ENCODE measurements around the gene ASB8. TPM values are rescaled to one million over a fixed set of nuclear protein-coding genes. Genes with fewer than 3 reads are reported as not detected.
A peak's percentile ranks its signal among the peaks of the same experiment; 100 is the strongest.
"Not testable (repeated sequence)": the region's sequence is repeated elsewhere in the genome, so short reads cannot be mapped to it uniquely, and the experiment has no call there.

The ASB8 gene
- total RNA-seq, 1 donor from 2014 or later: 21.7 TPM

DNA sequence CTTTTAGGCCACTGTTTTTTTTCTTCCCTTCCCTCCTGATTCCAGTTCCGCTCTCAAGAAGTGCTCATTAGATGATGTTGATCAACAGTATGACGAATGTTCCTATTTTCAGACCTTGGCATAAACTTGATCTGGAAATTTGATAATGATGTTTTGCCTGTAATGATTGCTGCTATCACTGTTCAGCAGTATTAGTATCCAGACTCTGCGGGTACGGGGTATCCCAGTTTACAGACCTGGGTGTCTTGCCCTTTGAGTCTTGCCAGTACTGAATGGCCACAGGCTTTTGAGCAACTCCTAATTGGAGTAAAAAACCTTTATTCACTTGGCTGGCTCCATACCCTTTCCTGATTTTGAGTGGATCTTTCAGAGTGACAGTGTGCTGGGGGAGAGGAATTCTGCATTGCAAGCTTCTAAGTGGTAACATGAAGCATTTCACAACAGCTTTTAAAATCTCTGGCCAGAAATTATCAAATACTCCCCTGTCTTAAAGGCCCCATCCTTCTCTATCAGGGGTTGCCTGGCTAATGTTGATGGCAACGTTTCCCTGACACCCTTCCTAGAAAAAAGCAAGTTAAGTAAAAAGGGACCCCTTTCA is 5.9 kb upstream of the ASB8 start:
- DNase-seq (ENCODE audit: low read depth, low spot score): no peak
- H3K36me3 Mint-ChIP-seq (ENCODE audit: low read depth): no peaks in the 10 kb centered on the region

DNA sequence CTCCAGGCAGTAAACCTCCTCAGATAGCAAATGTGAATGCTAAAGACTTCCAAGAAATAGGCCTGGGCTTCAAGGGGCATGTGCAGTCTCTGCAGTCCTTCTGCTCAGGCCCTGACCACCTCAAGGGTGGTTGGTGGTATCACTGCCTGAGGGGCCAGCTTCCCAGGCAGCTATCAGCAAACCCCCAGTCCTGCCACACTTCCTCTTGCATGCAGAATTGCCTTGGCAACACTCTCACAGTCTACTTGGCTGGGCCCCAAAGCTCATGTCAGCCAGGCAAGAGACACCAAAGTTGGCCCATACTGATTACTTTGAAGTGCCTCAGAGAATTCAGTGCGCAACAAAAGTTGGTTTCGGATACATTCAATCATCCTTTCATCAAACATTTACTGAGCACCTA is 3.5 kb upstream of the ASB8 start:
- Mint-ChIP-seq H3K4me3 (no peak overlapping the region), H3K27me3 (ENCODE audit: low read depth) (no peaks in the 10 kb centered on the region), H3K36me3 (ENCODE audit: low read depth) (no peaks in the 10 kb centered on the region), H3K9me3 (no peaks in the 10 kb centered on the region), H3K4me1 (peaks cover 30% of the 10 kb centered on the region), H3K27ac (ENCODE audit: unreplicated experiment) (no peak overlapping the region)
- TF ChIP-seq, protein P1, sequence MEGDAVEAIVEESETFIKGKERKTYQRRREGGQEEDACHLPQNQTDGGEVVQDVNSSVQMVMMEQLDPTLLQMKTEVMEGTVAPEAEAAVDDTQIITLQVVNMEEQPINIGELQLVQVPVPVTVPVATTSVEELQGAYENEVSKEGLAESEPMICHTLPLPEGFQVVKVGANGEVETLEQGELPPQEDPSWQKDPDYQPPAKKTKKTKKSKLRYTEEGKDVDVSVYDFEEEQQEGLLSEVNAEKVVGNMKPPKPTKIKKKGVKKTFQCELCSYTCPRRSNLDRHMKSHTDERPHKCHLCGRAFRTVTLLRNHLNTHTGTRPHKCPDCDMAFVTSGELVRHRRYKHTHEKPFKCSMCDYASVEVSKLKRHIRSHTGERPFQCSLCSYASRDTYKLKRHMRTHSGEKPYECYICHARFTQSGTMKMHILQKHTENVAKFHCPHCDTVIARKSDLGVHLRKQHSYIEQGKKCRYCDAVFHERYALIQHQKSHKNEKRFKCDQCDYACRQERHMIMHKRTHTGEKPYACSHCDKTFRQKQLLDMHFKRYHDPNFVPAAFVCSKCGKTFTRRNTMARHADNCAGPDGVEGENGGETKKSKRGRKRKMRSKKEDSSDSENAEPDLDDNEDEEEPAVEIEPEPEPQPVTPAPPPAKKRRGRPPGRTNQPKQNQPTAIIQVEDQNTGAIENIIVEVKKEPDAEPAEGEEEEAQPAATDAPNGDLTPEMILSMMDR (conservative IDR thresholded peaks at IDR 0.05): no peak
- no peak for DNase-seq (ENCODE audit: low read depth, low spot score)

More for the DNA sequence above, 5.9 kb upstream of the ASB8 start:
- Mint-ChIP-seq H3K27ac (ENCODE audit: unreplicated experiment) (no peak overlapping the region), H3K27me3 (ENCODE audit: low read depth) (no peaks in the 10 kb centered on the region), H3K4me1 (peaks cover 12% of the 10 kb centered on the region), H3K4me3 (no peak overlapping the region), H3K9me3 (no peaks in the 10 kb centered on the region)
- TF ChIP-seq, protein P1 (conservative IDR thresholded peaks at IDR 0.05): no peak

DNA sequence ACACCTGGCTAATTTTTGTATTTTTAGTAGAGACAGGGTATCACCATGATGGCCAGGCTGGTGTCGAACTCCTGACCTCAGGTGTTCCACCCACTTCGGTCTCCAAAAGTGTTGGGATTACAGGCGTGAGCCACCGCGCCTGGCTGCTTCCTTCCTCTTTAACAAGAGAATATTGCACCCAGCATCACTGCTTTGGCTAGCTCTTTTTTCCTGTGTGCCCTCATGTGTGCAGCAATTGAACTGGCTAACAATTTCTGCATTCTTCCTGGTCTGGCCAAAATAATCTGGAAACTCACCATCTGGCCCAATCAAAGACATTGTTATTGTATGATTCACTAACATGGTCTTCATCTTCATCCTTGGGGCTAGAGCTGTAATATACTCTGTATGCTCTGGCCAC is 2.7 kb upstream of the ASB8 start:
- no peak overlapping the region for H3K27ac Mint-ChIP-seq (ENCODE audit: unreplicated experiment)
- no peaks in the 10 kb centered on the region for H3K27me3 Mint-ChIP-seq (ENCODE audit: low read depth)
- DNase-seq (ENCODE audit: low read depth, low spot score): no peak
- TF ChIP-seq, protein P1 (conservative IDR thresholded peaks at IDR 0.05): no peak
- H3K9me3 Mint-ChIP-seq: no peaks in the 10 kb centered on the region
- no peak overlapping the region for H3K4me3 Mint-ChIP-seq
- H3K36me3 Mint-ChIP-seq (ENCODE audit: low read depth): no peaks in the 10 kb centered on the region
- peaks cover 29% of the 10 kb centered on the region for H3K4me1 Mint-ChIP-seq

DNA sequence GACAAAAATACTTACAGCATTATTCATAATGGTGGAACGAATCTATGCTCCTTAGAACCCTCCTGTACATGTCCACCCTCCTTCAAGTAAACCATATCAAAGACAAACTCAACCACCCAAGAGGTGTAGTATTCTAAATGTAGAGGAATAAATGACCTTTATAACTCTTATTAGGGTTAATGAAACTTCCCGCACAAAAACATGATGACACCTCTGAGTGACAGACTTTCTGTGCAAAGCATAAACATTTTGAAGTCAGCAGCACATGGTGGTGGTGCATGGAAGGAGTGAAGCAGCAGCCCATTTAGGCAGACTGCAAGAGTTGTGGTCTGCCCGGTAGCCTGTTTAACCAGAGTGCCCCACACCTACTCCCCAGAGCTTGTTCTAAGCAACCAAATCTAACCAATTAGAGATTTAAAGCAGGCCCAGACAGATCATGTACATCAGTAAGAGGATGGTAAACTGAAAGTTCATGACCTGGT is 615 bp upstream of the ASB8 start:
- TF ChIP-seq, protein P1 (conservative IDR thresholded peaks at IDR 0.05): peak; percentile 34
- H3K4me1 Mint-ChIP-seq: peaks cover 19% of the 10 kb centered on the region
- H3K36me3 Mint-ChIP-seq (ENCODE audit: low read depth): no peaks in the 10 kb centered on the region

DNA sequence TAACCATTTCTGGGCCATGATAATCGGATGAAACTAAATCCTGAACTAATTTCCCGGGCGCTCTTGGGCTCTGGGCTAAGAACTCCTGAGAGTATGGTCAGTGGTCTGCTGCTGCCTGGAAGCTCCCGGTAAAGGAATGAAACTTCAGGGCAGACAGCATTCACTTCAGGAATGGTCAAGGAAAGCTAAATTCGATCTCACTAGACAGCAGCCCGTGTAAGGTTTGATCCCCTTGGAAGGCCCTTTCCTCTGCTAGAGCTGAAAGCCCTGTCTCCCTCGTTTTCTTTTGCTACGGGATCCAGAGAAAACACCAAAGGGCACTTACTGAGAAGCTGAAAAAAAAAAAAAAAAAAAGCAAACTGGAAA is 680 bp downstream of the ASB8 start:
- Mint-ChIP-seq H3K4me1 (peaks cover 19% of the 10 kb centered on the region), H3K9me3 (no peaks in the 10 kb centered on the region), H3K27me3 (ENCODE audit: low read depth) (no peaks in the 10 kb centered on the region), H3K4me3 (peak overlapping the region; percentile 99), H3K36me3 (ENCODE audit: low read depth) (no peaks in the 10 kb centered on the region), H3K27ac (ENCODE audit: unreplicated experiment) (no peak overlapping the region)
- no peak for DNase-seq (ENCODE audit: low read depth, low spot score)
- TF ChIP-seq, protein P1 (conservative IDR thresholded peaks at IDR 0.05): no peak

More for the DNA sequence above, 615 bp upstream of the ASB8 start:
- no peaks in the 10 kb centered on the region for H3K27me3 Mint-ChIP-seq (ENCODE audit: low read depth)
- peak overlapping the region; percentile 99 for H3K4me3 Mint-ChIP-seq
- no peaks in the 10 kb centered on the region for H3K9me3 Mint-ChIP-seq
- H3K27ac Mint-ChIP-seq (ENCODE audit: unreplicated experiment): peak overlapping the region; percentile 85
- no peak for DNase-seq (ENCODE audit: low read depth, low spot score)

DNA sequence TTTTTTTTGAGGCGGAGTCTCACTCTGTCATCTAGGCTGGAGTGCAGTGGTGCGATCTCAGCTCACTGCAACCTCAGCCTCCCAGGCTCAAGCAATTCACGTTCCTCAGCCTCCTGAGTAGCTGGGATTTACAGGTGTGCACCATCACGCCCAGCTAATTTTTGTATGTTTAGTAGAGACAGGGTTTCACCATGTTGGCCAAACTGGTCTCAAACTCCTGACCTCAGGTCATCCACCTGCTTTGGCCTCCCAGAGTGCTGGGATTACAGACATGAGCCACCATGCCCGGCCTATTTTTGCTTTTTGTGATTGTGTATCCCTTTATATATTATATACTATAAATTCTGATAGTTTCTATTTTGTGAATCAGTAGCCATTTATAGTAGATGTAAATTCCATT is 1.5 kb downstream of the ASB8 start:
- H3K36me3 Mint-ChIP-seq (ENCODE audit: low read depth); DNase-seq (ENCODE audit: low read depth, low spot score); H3K27ac Mint-ChIP-seq (ENCODE audit: unreplicated experiment); H3K9me3 Mint-ChIP-seq; H3K27me3 Mint-ChIP-seq (ENCODE audit: low read depth): not testable (repeated sequence)
- Mint-ChIP-seq H3K4me1 (peaks cover 19% of the 10 kb centered on the region), H3K4me3 (peak overlapping the region; percentile 99)
